SK-N-SH treated with all-trans-retinoic acid at 6 μM for 48 hours (cell line): ENCODE measurements around the gene NKD2.

ENCODE experiments used
- ATAC-seq: fragments of 200-7000 bp; cut with Tn5 transposase; 3 replicates; pipeline ENCODE4 v1.9.1; 2020; ENCODE audit warnings: mild to moderate bottlenecking, moderate library complexity
- CREB5 ChIP-seq: fragments of 250-450 bp; sonication (Bioruptor Pico); IDR thresholded peaks from 2 replicates; pipeline ENCODE4 v1.5.1; 2020; ENCODE audit warnings: low read depth, mild to moderate bottlenecking, moderate library complexity
- CSDC2 ChIP-seq: fragments of 250-450 bp; sonication (Bioruptor Pico); IDR thresholded peaks from 2 replicates; pipeline ENCODE4 v1.5.0; 2020; ENCODE audit warnings: mild to moderate bottlenecking, moderate library complexity
- CSRNP3 ChIP-seq: fragments of 250-450 bp; sonication (Bioruptor Pico); IDR thresholded peaks from 2 replicates; pipeline ENCODE4 v1.5.1; 2021; ENCODE audit warnings: mild to moderate bottlenecking, moderate library complexity
- ESRRG ChIP-seq: fragments of 250-450 bp; sonication (Bioruptor Pico); IDR thresholded peaks from 2 replicates; pipeline ENCODE4 v1.6.1; 2021; ENCODE audit warnings: mild to moderate bottlenecking
- GLIS3 ChIP-seq: fragments of 250-450 bp; sonication (Bioruptor Pico); IDR thresholded peaks from 2 replicates; pipeline ENCODE4 v1.5.0; 2020; ENCODE audit warnings: mild to moderate bottlenecking, moderate library complexity
- ISL1 ChIP-seq: fragments of 250-450 bp; sonication (Bioruptor Pico); IDR thresholded peaks from 2 replicates; pipeline ENCODE4 v2.1.2; 2022; ENCODE audit warnings: mild to moderate bottlenecking, moderate library complexity
- OSR1 ChIP-seq: fragments of 250-450 bp; sonication (Bioruptor Pico); IDR thresholded peaks from 2 replicates; pipeline ENCODE4 v1.8.0; 2022; ENCODE audit warnings: moderate library complexity, mild to moderate bottlenecking, inconsistent platforms
- PPARA ChIP-seq: fragments of 250-450 bp; sonication (Bioruptor Pico); IDR thresholded peaks from 2 replicates; pipeline ENCODE4 v1.5.0; 2020; ENCODE audit warnings: mild to moderate bottlenecking, borderline replicate concordance
- RARB ChIP-seq: fragments of 250-450 bp; sonication (Bioruptor Pico); IDR thresholded peaks from 2 replicates; pipeline ENCODE4 v1.8.0; 2021; ENCODE audit warnings: mild to moderate bottlenecking, moderate library complexity
- SNAI2 ChIP-seq: fragments of 250-450 bp; sonication (Bioruptor Pico); IDR thresholded peaks from 2 replicates; pipeline ENCODE4 v1.5.0; 2020; ENCODE audit warnings: mild to moderate bottlenecking, moderate library complexity
- TCF4 ChIP-seq: fragments of 250-450 bp; sonication (Bioruptor Pico); IDR thresholded peaks from 2 replicates; pipeline ENCODE4 v1.8.0; 2021; ENCODE audit warnings: mild to moderate bottlenecking, moderate library complexity, borderline replicate concordance
- TOX ChIP-seq: fragments of 250-450 bp; sonication (Bioruptor Pico); IDR thresholded peaks from 2 replicates; pipeline ENCODE4 v1.8.0; 2021; ENCODE audit warnings: mild to moderate bottlenecking, moderate library complexity, borderline replicate concordance
- ZFP30 ChIP-seq: fragments of 450-650 bp; formaldehyde crosslinking; IDR thresholded peaks from 2 replicates; pipeline ENCODE4 v1.5.0; 2022; ENCODE audit warnings: mild to moderate bottlenecking, moderate library complexity
- ZNF565 ChIP-seq: fragments of 450-650 bp; formaldehyde crosslinking; conservative IDR thresholded peaks from 2 replicates; pipeline ENCODE4 v1.5.0; 2020; ENCODE audit warnings: low read depth, mild to moderate bottlenecking, moderate library complexity
- ZNF70 ChIP-seq: fragments of 450-650 bp; formaldehyde crosslinking; IDR thresholded peaks from 2 replicates; pipeline ENCODE4 v1.5.0; 2020; ENCODE audit warnings: mild to moderate bottlenecking, moderate library complexity
- TF ChIP-seq, protein P1 (sequence below): fragments of 250-450 bp; sonication (Bioruptor Pico); IDR thresholded peaks from 2 replicates; pipeline ENCODE4 v1.5.0; 2020; ENCODE audit warnings: mild to moderate bottlenecking, moderate library complexity
- TF ChIP-seq, protein P2 (sequence below): fragments of 250-450 bp; sonication (Bioruptor Pico); IDR thresholded peaks from 2 replicates; pipeline ENCODE4 v1.8.0; 2020; ENCODE audit warnings: mild to moderate bottlenecking, moderate library complexity, borderline replicate concordance
- TF ChIP-seq, protein P3 (sequence below): fragments of 250-450 bp; sonication (Bioruptor Pico); IDR thresholded peaks from 2 replicates; pipeline ENCODE4 v1.8.0; 2021; ENCODE audit warnings: low read depth, mild to moderate bottlenecking, moderate library complexity, borderline replicate concordance

The NKD2 gene

GRCh38 chr5:1039706-1040260, 31.2 kb downstream of the NKD2 start:
- TF ChIP-seq ZNF565 (CRISPR knock-in tag) (no peak), OSR1 (CRISPR knock-in tag) (no peak), ESRRG (CRISPR knock-in tag) (no peak), ZNF70 (CRISPR knock-in tag) (no peak), CSDC2 (no peak), PPARA (CRISPR knock-in tag) (no peak)
- no peak for ATAC-seq

DNA sequence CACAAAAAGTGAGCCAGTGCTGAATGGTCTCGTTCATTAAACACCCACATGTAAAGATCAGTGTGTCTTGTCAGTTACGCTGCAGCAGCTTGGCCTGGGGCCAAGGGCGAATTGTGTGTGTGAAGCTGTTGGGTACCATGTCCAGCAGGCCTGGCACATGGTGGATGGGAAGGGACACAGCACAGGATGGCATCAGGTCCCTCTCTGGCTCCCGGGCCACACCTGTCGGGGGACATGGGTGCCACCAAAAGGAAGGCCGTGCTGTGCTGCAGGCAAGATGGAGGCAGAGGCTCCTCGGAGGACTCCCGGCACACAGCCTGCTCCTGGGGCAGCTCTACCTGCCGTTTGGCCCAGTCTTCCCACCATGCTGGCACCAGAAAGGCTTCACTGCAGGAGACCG, 32.0 kb downstream of the NKD2 start:
- TF ChIP-seq TCF4 (no peak), RARB (CRISPR knock-in tag) (no peak), CSDC2 (no peak), ESRRG (CRISPR knock-in tag) (no peak)
- no peak for ATAC-seq

DNA sequence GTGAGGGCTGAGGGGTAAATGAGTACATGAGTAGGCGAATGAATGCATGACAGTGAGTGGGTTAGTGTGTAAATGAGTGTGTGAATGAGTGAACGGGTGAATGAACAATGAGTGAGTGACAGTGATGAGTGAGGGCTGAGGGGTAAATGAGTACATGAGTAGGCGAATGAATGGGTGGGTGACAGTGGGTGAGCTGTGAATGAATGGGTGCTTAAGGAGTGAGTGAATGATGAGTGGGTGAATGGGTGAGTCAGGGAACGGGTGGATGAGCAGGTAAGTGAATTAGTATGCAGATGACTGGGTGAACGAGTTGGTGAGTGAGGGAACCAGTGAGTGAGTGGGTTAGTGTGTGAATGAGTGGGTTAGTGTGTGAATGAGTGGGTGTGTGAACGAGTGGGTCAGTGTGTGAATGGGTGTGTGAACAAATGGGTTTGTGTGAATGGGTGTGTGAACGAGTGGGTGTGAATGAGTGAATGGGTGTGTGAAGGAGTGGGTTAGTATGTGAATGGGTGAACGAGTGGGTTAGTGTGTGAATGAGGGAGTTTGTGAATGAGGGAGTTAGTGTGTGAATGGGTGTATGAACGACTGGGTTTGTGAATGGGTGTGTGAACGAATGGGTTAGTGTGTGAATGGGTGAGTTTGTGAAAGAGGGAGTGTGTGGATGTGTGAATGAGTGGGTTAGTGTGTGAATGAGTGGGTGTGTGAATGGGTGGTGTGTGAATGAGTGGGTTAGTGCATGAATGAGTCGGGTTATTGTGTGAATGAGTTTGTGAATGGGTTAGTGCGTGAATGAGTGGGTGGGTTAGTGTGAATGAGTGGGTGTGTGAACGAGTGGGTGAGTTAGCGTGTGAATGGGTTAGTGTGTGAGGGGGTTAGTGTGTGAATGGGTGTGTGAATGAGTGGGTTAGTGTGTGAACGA, 32.9 kb downstream of the NKD2 start:
- no peak for ATAC-seq
- no peak for TF ChIP-seq CREB5
- TF ChIP-seq PPARA (CRISPR knock-in tag), result no peak
- TF ChIP-seq ZFP30 (CRISPR knock-in tag), result no peak
- TF ChIP-seq OSR1 (CRISPR knock-in tag), result no peak

GRCh38 chr5:1042626-1043025, 34.0 kb downstream of the NKD2 start:
- no peak for TF ChIP-seq TOX (CRISPR knock-in tag)
- TF ChIP-seq CSRNP3 (CRISPR knock-in tag), result no peak
- TF ChIP-seq SNAI2 (CRISPR knock-in tag), result no peak
- TF ChIP-seq, protein P1, sequence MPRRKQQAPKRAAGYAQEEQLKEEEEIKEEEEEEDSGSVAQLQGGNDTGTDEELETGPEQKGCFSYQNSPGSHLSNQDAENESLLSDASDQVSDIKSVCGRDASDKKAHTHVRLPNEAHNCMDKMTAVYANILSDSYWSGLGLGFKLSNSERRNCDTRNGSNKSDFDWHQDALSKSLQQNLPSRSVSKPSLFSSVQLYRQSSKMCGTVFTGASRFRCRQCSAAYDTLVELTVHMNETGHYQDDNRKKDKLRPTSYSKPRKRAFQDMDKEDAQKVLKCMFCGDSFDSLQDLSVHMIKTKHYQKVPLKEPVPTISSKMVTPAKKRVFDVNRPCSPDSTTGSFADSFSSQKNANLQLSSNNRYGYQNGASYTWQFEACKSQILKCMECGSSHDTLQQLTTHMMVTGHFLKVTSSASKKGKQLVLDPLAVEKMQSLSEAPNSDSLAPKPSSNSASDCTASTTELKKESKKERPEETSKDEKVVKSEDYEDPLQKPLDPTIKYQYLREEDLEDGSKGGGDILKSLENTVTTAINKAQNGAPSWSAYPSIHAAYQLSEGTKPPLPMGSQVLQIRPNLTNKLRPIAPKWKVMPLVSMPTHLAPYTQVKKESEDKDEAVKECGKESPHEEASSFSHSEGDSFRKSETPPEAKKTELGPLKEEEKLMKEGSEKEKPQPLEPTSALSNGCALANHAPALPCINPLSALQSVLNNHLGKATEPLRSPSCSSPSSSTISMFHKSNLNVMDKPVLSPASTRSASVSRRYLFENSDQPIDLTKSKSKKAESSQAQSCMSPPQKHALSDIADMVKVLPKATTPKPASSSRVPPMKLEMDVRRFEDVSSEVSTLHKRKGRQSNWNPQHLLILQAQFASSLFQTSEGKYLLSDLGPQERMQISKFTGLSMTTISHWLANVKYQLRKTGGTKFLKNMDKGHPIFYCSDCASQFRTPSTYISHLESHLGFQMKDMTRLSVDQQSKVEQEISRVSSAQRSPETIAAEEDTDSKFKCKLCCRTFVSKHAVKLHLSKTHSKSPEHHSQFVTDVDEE (CRISPR knock-in tag), result no peak
- no peak for TF ChIP-seq TCF4
- no peak for TF ChIP-seq ISL1
- TF ChIP-seq OSR1 (CRISPR knock-in tag), result no peak
- TF ChIP-seq GLIS3 (CRISPR knock-in tag), result no peak
- TF ChIP-seq, protein P2, sequence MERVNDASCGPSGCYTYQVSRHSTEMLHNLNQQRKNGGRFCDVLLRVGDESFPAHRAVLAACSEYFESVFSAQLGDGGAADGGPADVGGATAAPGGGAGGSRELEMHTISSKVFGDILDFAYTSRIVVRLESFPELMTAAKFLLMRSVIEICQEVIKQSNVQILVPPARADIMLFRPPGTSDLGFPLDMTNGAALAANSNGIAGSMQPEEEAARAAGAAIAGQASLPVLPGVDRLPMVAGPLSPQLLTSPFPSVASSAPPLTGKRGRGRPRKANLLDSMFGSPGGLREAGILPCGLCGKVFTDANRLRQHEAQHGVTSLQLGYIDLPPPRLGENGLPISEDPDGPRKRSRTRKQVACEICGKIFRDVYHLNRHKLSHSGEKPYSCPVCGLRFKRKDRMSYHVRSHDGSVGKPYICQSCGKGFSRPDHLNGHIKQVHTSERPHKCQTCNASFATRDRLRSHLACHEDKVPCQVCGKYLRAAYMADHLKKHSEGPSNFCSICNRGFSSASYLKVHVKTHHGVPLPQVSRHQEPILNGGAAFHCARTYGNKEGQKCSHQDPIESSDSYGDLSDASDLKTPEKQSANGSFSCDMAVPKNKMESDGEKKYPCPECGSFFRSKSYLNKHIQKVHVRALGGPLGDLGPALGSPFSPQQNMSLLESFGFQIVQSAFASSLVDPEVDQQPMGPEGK (CRISPR knock-in tag), result no peak
- no peak for TF ChIP-seq CREB5
- TF ChIP-seq, protein P3, sequence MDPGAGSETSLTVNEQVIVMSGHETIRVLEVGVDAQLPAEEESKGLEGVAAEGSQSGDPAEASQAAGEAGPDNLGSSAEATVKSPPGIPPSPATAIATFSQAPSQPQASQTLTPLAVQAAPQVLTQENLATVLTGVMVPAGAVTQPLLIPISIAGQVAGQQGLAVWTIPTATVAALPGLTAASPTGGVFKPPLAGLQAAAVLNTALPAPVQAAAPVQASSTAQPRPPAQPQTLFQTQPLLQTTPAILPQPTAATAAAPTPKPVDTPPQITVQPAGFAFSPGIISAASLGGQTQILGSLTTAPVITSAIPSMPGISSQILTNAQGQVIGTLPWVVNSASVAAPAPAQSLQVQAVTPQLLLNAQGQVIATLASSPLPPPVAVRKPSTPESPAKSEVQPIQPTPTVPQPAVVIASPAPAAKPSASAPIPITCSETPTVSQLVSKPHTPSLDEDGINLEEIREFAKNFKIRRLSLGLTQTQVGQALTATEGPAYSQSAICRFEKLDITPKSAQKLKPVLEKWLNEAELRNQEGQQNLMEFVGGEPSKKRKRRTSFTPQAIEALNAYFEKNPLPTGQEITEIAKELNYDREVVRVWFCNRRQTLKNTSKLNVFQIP (CRISPR knock-in tag), result no peak
- TF ChIP-seq, all 23 proteins: peak for 0
- ATAC-seq, result no peak
